HepG2 (cell line): ENCODE data around the gene BNIP1. TPM values are rescaled to one million over a fixed set of nuclear protein-coding genes. Genes with fewer than 3 reads are reported as not detected.

Experiments used
- CENPT ChIP-seq: sonication (generic); formaldehyde crosslinking; IDR thresholded peaks from 2 replicates; pipeline ENCODE4 v1.8.0; 2022; ENCODE audit warnings: low read depth, mild to moderate bottlenecking, moderate library complexity, missing genetic modification reagents
- CREM ChIP-seq, 2 experiments: sonication (generic) in 1 of 2; formaldehyde crosslinking in 1 of 2; IDR thresholded peaks; 2 replicates each; pipeline versions ENCODE4 v1.4.0 to v1.6.1; 2016 to 2020; ENCODE audit warnings: antibody characterized with exemption in 1 of 2, mild to moderate bottlenecking in 1 of 2, missing genetic modification reagents in 1 of 2
- GATA4 ChIP-seq: sonication (generic); IDR thresholded peaks from 2 replicates; pipeline ENCODE4 v1.6.1; 2016; ENCODE audit warnings: antibody characterized with exemption, low read depth, borderline replicate concordance
- HNRNPL ChIP-seq: fragments of 200-400 bp; formaldehyde crosslinking; IDR thresholded peaks from 2 replicates; pipeline ENCODE4 v1.6.1; 2017; ENCODE audit warnings: mild to moderate bottlenecking, low read depth, low read length
- MTF1 ChIP-seq: sonication (generic); formaldehyde crosslinking; IDR thresholded peaks from 2 replicates; pipeline ENCODE4 v1.5.0; 2020; ENCODE audit warnings: missing genetic modification reagents
- NCOA5 ChIP-seq: sonication (generic); formaldehyde crosslinking; IDR thresholded peaks from 2 replicates; pipeline ENCODE4 v1.4.0; 2020; ENCODE audit warnings: missing genetic modification reagents
- PITX1 ChIP-seq: sonication (generic); formaldehyde crosslinking; IDR thresholded peaks from 2 replicates; pipeline ENCODE4 v1.5.1; 2020; ENCODE audit warnings: mild to moderate bottlenecking, missing genetic modification reagents
- PRDM15 ChIP-seq: sonication (generic); formaldehyde crosslinking; IDR thresholded peaks from 2 replicates; pipeline ENCODE4 v1.4.0; 2020; ENCODE audit warnings: missing genetic modification reagents
- RFX5 ChIP-seq: IDR thresholded peaks from 2 replicates; pipeline ENCODE4 v1.6.1; 2011; ENCODE audit warnings: low read depth, low read length, improper control_type of control experiment
- RNF2 ChIP-seq: fragments of 450-650 bp; conservative IDR thresholded peaks from 2 replicates; pipeline ENCODE4 v1.6.1; 2016; ENCODE audit warnings: low read depth
- SIN3B ChIP-seq: fragments of 150-350 bp; IDR thresholded peaks from 2 replicates; pipeline ENCODE4 v1.6.1; 2014; ENCODE audit warnings: low read length
- SIX1 ChIP-seq: sonication (generic); formaldehyde crosslinking; IDR thresholded peaks from 2 replicates; pipeline ENCODE4 v1.4.0; 2020; ENCODE audit warnings: missing genetic modification reagents, borderline replicate concordance
- SP140L ChIP-seq: sonication (generic); formaldehyde crosslinking; IDR thresholded peaks from 2 replicates; pipeline ENCODE4 v1.4.0; 2020; ENCODE audit warnings: missing genetic modification reagents, borderline replicate concordance
- ZC3H4 ChIP-seq: sonication (generic); formaldehyde crosslinking; IDR thresholded peaks from 2 replicates; pipeline ENCODE4 v1.4.0; 2020; ENCODE audit warnings: missing genetic modification reagents, borderline replicate concordance
- ZEB1 ChIP-seq: IDR thresholded peaks from 2 replicates; pipeline ENCODE4 v1.6.1; 2012; ENCODE audit warnings: mild to moderate bottlenecking, low read depth, inconsistent platforms; ENCODE audit not compliant: insufficient replicate concordance
- ZFP36L2 ChIP-seq: sonication (generic); formaldehyde crosslinking; IDR thresholded peaks from 2 replicates; pipeline ENCODE4 v1.4.0; 2020; ENCODE audit warnings: missing genetic modification reagents
- ZNF260 ChIP-seq: sonication (generic); formaldehyde crosslinking; IDR thresholded peaks from 2 replicates; pipeline ENCODE4 v1.4.0; 2020; ENCODE audit warnings: missing genetic modification reagents, low read depth, mild to moderate bottlenecking, borderline replicate concordance
- ZNF510 ChIP-seq: sonication (generic); formaldehyde crosslinking; IDR thresholded peaks from 2 replicates; pipeline ENCODE4 v1.4.0; 2020; ENCODE audit warnings: low read depth, mild to moderate bottlenecking, missing genetic modification reagents
- ZNF543 ChIP-seq: sonication (generic); formaldehyde crosslinking; IDR thresholded peaks from 2 replicates; pipeline ENCODE4 v1.4.0; 2020; ENCODE audit warnings: mild to moderate bottlenecking, missing genetic modification reagents
- ZNF556 ChIP-seq: sonication (generic); formaldehyde crosslinking; IDR thresholded peaks from 2 replicates; pipeline ENCODE4 v1.4.0; 2020; ENCODE audit warnings: mild to moderate bottlenecking, missing genetic modification reagents, borderline replicate concordance
- ZNF576 ChIP-seq: sonication (generic); formaldehyde crosslinking; IDR thresholded peaks from 2 replicates; pipeline ENCODE4 v1.4.0; 2020; ENCODE audit warnings: mild to moderate bottlenecking, missing genetic modification reagents
- ZNF577 ChIP-seq: sonication (generic); formaldehyde crosslinking; IDR thresholded peaks from 2 replicates; pipeline ENCODE4 v1.4.0; 2020; ENCODE audit warnings: mild to moderate bottlenecking, low read depth, missing genetic modification reagents, borderline replicate concordance
- ZNF713 ChIP-seq: sonication (generic); formaldehyde crosslinking; IDR thresholded peaks from 2 replicates; pipeline ENCODE4 v1.4.0; 2020; ENCODE audit warnings: mild to moderate bottlenecking, missing genetic modification reagents
- ZNF776 ChIP-seq: sonication (generic); formaldehyde crosslinking; IDR thresholded peaks from 2 replicates; pipeline ENCODE4 v1.4.0; 2020; ENCODE audit warnings: mild to moderate bottlenecking, missing genetic modification reagents
- ZNF780A ChIP-seq: sonication (generic); formaldehyde crosslinking; IDR thresholded peaks from 2 replicates; pipeline ENCODE4 v1.8.0; 2022; ENCODE audit warnings: mild to moderate bottlenecking, missing genetic modification reagents, moderate library complexity
- ZNF788 ChIP-seq: sonication (generic); formaldehyde crosslinking; IDR thresholded peaks from 2 replicates; pipeline ENCODE4 v1.5.0; 2020; ENCODE audit warnings: mild to moderate bottlenecking, missing genetic modification reagents, borderline replicate concordance
- ZNF841 ChIP-seq: sonication (generic); formaldehyde crosslinking; IDR thresholded peaks from 2 replicates; pipeline ENCODE4 v1.8.1; 2023; ENCODE audit warnings: missing genetic modification reagents, borderline replicate concordance
- ZNF878 ChIP-seq: sonication (generic); formaldehyde crosslinking; IDR thresholded peaks from 2 replicates; pipeline ENCODE4 v1.8.1; 2023; ENCODE audit warnings: mild to moderate bottlenecking, missing genetic modification reagents, moderate library complexity
- polyA plus RNA-seq, 8 experiments: library from polyadenylated mRNA; depleted of rRNA in 3 of 8; stranded (reverse) in 7 of 8; unstranded in 1 of 8; fragments of >200 nt; fragmentation: Illumina TruSeq in 4 of 8; extraction: Trizol in 4 of 8; gene quantifications; 2 replicates each; pipeline versions ENCODE4 v1.2.1 to v1.2.3, GENCODE V29; 2011 to 2016; ENCODE audit warnings: low read depth in 4 of 8, missing spikeins in 1 of 8, mixed read lengths in 1 of 8; ENCODE audit not compliant: insufficient read depth in 1 of 8
- total RNA-seq, 5 experiments: library from RNA; depleted of rRNA; stranded (reverse); fragments of >200 nt; fragmentation: Illumina TruSeq; extraction: Trizol; gene quantifications; 2 replicates each; pipeline ENCODE4 v1.2.3, GENCODE V29; 2016; ENCODE audit warnings: low read depth in 1 of 5

BNIP1 gene
- total and polyA plus RNA-seq, 2 of the 13 experiments (the other 11 are each of a cell fraction or from before 2014, with no cell fraction given), result 13.2 to 16.9 TPM

GRCh38 chr5:173144200-173145176, at the start of gene BNIP1 (continued):
- TF ChIP-seq GATA4, result no peak
- no peak for TF ChIP-seq CENPT (CRISPR knock-in tag)
- TF ChIP-seq ZNF841 (CRISPR knock-in tag), result no peak
- TF ChIP-seq ZNF543 (CRISPR knock-in tag), result peak; percentile 44; the same call in 1 of the 2 replicates
- peak; percentile 94 for TF ChIP-seq ZEB1
- no peak for TF ChIP-seq ZNF878 (CRISPR knock-in tag)
- no peak for TF ChIP-seq ZNF713 (CRISPR knock-in tag)
- TF ChIP-seq ZNF780A (CRISPR knock-in tag), result 0 out of 2 replicates have a peak, but pooled peaks have one; percentile 56
- TF ChIP-seq ZNF576 (CRISPR knock-in tag), result no peak
- no peak for TF ChIP-seq RFX5
- peak; percentile 62; the same call in 1 of the 2 replicates for TF ChIP-seq ZNF556 (CRISPR knock-in tag)
- TF ChIP-seq ZNF510, result no peak
- TF ChIP-seq ZC3H4 (CRISPR knock-in tag), result no peak
- peak; percentile 81 for TF ChIP-seq SIN3B
- no peak for TF ChIP-seq ZNF260 (CRISPR knock-in tag)
- peak; percentile 38; the same call in 1 of the 2 replicates for TF ChIP-seq CREM (IDR thresholded peaks at IDR 0.05)
- TF ChIP-seq CREM (CRISPR knock-in tag; IDR thresholded peaks at IDR 0.05), result no peak
- TF ChIP-seq SIX1 (CRISPR knock-in tag), result no peak
- no peak for TF ChIP-seq NCOA5
- no peak for TF ChIP-seq ZNF577 (CRISPR knock-in tag)
- TF ChIP-seq SP140L (CRISPR knock-in tag), result peak; percentile 88
- TF ChIP-seq ZNF776 (CRISPR knock-in tag), result no peak
- TF ChIP-seq ZFP36L2 (CRISPR knock-in tag), result no peak
- peak; percentile 85 for TF ChIP-seq HNRNPL
- TF ChIP-seq PRDM15 (CRISPR knock-in tag), result no peak
- no peak for TF ChIP-seq MTF1
- TF ChIP-seq RNF2, result no peak
- TF ChIP-seq ZNF788, result peak; percentile 95; the same call in 1 of the 2 replicates
- no peak for TF ChIP-seq PITX1 (CRISPR knock-in tag)
